ENCODE measurements around the gene ZNRF3.

ZNRF3 gene

GRCh38 chr22:28983190-28983589 lies 99.8 kb downstream of the ZNRF3 start:
- TF ChIP-seq CTCF (conservative IDR thresholded peaks at IDR 0.05; ENCODE audit: low read depth) = no peak
- CTCF ChIA-PET = interaction anchor here (0.6 to 0.7 kb wide), 2 partner anchors 58 to 74 kb away, joined by 4 to 7 read pairs; no protein-coding TSS in a partner anchor
- peak; percentile 17 for DNase-seq (ENCODE audit: low spot score)
- H3K27ac ChIP-seq = peak overlapping the region; percentile 14; the same call in 1 of the 2 replicates
- POLR2A ChIA-PET (ENCODE audit: low non-redundant PET) = no interaction called here

GRCh38 chr22:28983788-28984441 lies 100.5 kb downstream of the ZNRF3 start:
- ChIA-PET CTCF (no interaction called here), POLR2A (ENCODE audit: low non-redundant PET) (no interaction called here)
- no peak for DNase-seq (ENCODE audit: low spot score)
- TF ChIP-seq CTCF (conservative IDR thresholded peaks at IDR 0.05; ENCODE audit: low read depth) = no peak
- no peak overlapping the region for H3K27ac ChIP-seq

GRCh38 chr22:28984482-28985158 lies 101.2 kb downstream of the ZNRF3 start:
- DNase-seq (ENCODE audit: low spot score) = no peak
- H3K27ac ChIP-seq = no peak overlapping the region
- ChIA-PET CTCF (no interaction called here), POLR2A (ENCODE audit: low non-redundant PET) (no interaction called here)
- TF ChIP-seq CTCF (conservative IDR thresholded peaks at IDR 0.05; ENCODE audit: low read depth) = no peak

- no peak for DNase-seq (ENCODE audit: low spot score)
- TF ChIP-seq CTCF (conservative IDR thresholded peaks at IDR 0.05; ENCODE audit: low read depth) = no peak
- CTCF ChIA-PET = no interaction called here
- POLR2A ChIA-PET (ENCODE audit: low non-redundant PET) = no interaction called here
- H3K27ac ChIP-seq = no peak overlapping the region
These were observed 102.4 kb downstream of the ZNRF3 start for GRCh38 chr22:28985581-28986290.

- CTCF ChIA-PET = no interaction called here
- no peak overlapping the region for H3K27ac ChIP-seq
- POLR2A ChIA-PET (ENCODE audit: low non-redundant PET) = no interaction called here
- TF ChIP-seq CTCF (conservative IDR thresholded peaks at IDR 0.05; ENCODE audit: low read depth) = no peak
- DNase-seq (ENCODE audit: low spot score) = no peak
These were observed 103.0 kb downstream of the ZNRF3 start for GRCh38 chr22:28986366-28986765.

- DNase-seq (ENCODE audit: low spot score) = no peak
- POLR2A ChIA-PET (ENCODE audit: low non-redundant PET) = no interaction called here
- CTCF ChIA-PET = no interaction called here
- TF ChIP-seq CTCF (conservative IDR thresholded peaks at IDR 0.05; ENCODE audit: low read depth) = no peak
- H3K27ac ChIP-seq = no peak overlapping the region
These were observed 105.1 kb downstream of the ZNRF3 start for GRCh38 chr22:28988457-28988856.
